HepG2 (cell line): ENCODE results near the gene CPNE1. TPM values are rescaled to one million over a fixed set of nuclear protein-coding genes. Genes with fewer than 3 reads are reported as not detected.
A peak's percentile ranks its signal among the peaks of the same experiment; 100 is the strongest.

ENCODE experiments used
- AGO2 ChIP-seq: fragments of 200-400 bp; formaldehyde crosslinking; optimal IDR thresholded peaks from 2 replicates; pipeline ENCODE3; 2017; ENCODE audit warnings: mild to moderate bottlenecking, low read depth, low read length, moderate library complexity
- BRD4 ChIP-seq: sonication (generic); formaldehyde crosslinking; IDR thresholded peaks from 2 replicates; pipeline ENCODE4 v1.4.0; 2020; ENCODE audit warnings: missing genetic modification reagents
- GFI1 ChIP-seq: sonication (generic); formaldehyde crosslinking; IDR thresholded peaks from 2 replicates; pipeline ENCODE4 v1.5.0; 2020; ENCODE audit warnings: missing genetic modification reagents, mild to moderate bottlenecking, borderline replicate concordance
- GZF1 ChIP-seq: sonication (generic); formaldehyde crosslinking; IDR thresholded peaks from 2 replicates; pipeline ENCODE4 v1.5.1; 2020; ENCODE audit warnings: mild to moderate bottlenecking, missing genetic modification reagents
- HDAC1 ChIP-seq: sonication (generic); formaldehyde crosslinking; IDR thresholded peaks from 2 replicates; pipeline ENCODE4 v1.5.1; 2020; ENCODE audit warnings: mild to moderate bottlenecking, missing genetic modification reagents
- JUN ChIP-seq: sonication (generic); formaldehyde crosslinking; IDR thresholded peaks from 2 replicates; pipeline ENCODE4 v1.4.0; 2020; ENCODE audit warnings: mild to moderate bottlenecking, missing genetic modification reagents
- MED1 ChIP-seq: sonication (generic); formaldehyde crosslinking; IDR thresholded peaks from 2 replicates; pipeline ENCODE4 v1.4.0; 2020; ENCODE audit warnings: missing genetic modification reagents
- MIER3 ChIP-seq: IDR thresholded peaks from 2 replicates; pipeline ENCODE4 v1.6.1; 2016; ENCODE audit warnings: missing compliant biosample characterization, borderline replicate concordance
- MTA1 ChIP-seq: sonication (generic); formaldehyde crosslinking; IDR thresholded peaks from 2 replicates; pipeline ENCODE4 v1.4.0; 2020; ENCODE audit warnings: missing genetic modification reagents, mild to moderate bottlenecking, borderline replicate concordance
- NFE2 ChIP-seq: sonication (generic); formaldehyde crosslinking; IDR thresholded peaks from 2 replicates; pipeline ENCODE4 v1.4.0; 2020; ENCODE audit warnings: missing genetic modification reagents
- NR2F6 ChIP-seq, 2 experiments: IDR thresholded peaks; 2 replicates each; pipeline ENCODE4 v1.6.1; 2016; ENCODE audit warnings: antibody characterized with exemption in 1 of 2, mild to moderate bottlenecking in 1 of 2
- POLR2G ChIP-seq: fragments of 200-400 bp; formaldehyde crosslinking; IDR thresholded peaks from 2 replicates; pipeline ENCODE4 v1.6.1; 2018; ENCODE audit warnings: mild to moderate bottlenecking, low read depth, low read length, moderate library complexity
- ZNF770 ChIP-seq: sonication (generic); formaldehyde crosslinking; IDR thresholded peaks from 2 replicates; pipeline ENCODE4 v1.5.0; 2020; ENCODE audit warnings: mild to moderate bottlenecking, missing genetic modification reagents
- polyA plus RNA-seq, 8 experiments: library from polyadenylated mRNA; depleted of rRNA in 3 of 8; stranded (reverse) in 7 of 8; unstranded in 1 of 8; fragments of >200 nt; fragmentation: Illumina TruSeq in 4 of 8; extraction: Trizol in 4 of 8; gene quantifications; 2 replicates each; pipeline versions ENCODE4 v1.2.1 to v1.2.3, GENCODE V29; 2011 to 2016; ENCODE audit warnings: low read depth in 4 of 8, missing spikeins in 1 of 8, mixed read lengths in 1 of 8; ENCODE audit not compliant: insufficient read depth in 1 of 8
- total RNA-seq, 5 experiments: library from RNA; depleted of rRNA; stranded (reverse); fragments of >200 nt; fragmentation: Illumina TruSeq; extraction: Trizol; gene quantifications; 2 replicates each; pipeline ENCODE4 v1.2.3, GENCODE V29; 2016; ENCODE audit warnings: low read depth in 1 of 5
- TF ChIP-seq, protein P1 (sequence below): sonication (generic); formaldehyde crosslinking; conservative IDR thresholded peaks from 2 replicates; pipeline ENCODE4 v1.4.0; 2020; ENCODE audit warnings: mild to moderate bottlenecking, missing genetic modification reagents, moderate library complexity
- TF ChIP-seq, protein P2 (sequence below): sonication (generic); formaldehyde crosslinking; IDR thresholded peaks from 2 replicates; pipeline ENCODE4 v1.8.0; 2022; ENCODE audit warnings: missing genetic modification reagents, mild to moderate bottlenecking, borderline replicate concordance
- TF ChIP-seq, protein P3 (sequence below): sonication (generic); formaldehyde crosslinking; IDR thresholded peaks from 2 replicates; pipeline ENCODE4 v1.4.0; 2020; ENCODE audit warnings: low read depth, mild to moderate bottlenecking, missing genetic modification reagents
- TF ChIP-seq, protein P4 (sequence below): sonication (generic); formaldehyde crosslinking; IDR thresholded peaks from 2 replicates; pipeline ENCODE4 v1.9.0; 2021; ENCODE audit warnings: missing genetic modification reagents, borderline replicate concordance

CPNE1 gene
- total and polyA plus RNA-seq, 2 of the 13 experiments (the other 11 are each of a cell fraction or from before 2014, with no cell fraction given), result 408 to 431 TPM

- TF ChIP-seq, protein P1, sequence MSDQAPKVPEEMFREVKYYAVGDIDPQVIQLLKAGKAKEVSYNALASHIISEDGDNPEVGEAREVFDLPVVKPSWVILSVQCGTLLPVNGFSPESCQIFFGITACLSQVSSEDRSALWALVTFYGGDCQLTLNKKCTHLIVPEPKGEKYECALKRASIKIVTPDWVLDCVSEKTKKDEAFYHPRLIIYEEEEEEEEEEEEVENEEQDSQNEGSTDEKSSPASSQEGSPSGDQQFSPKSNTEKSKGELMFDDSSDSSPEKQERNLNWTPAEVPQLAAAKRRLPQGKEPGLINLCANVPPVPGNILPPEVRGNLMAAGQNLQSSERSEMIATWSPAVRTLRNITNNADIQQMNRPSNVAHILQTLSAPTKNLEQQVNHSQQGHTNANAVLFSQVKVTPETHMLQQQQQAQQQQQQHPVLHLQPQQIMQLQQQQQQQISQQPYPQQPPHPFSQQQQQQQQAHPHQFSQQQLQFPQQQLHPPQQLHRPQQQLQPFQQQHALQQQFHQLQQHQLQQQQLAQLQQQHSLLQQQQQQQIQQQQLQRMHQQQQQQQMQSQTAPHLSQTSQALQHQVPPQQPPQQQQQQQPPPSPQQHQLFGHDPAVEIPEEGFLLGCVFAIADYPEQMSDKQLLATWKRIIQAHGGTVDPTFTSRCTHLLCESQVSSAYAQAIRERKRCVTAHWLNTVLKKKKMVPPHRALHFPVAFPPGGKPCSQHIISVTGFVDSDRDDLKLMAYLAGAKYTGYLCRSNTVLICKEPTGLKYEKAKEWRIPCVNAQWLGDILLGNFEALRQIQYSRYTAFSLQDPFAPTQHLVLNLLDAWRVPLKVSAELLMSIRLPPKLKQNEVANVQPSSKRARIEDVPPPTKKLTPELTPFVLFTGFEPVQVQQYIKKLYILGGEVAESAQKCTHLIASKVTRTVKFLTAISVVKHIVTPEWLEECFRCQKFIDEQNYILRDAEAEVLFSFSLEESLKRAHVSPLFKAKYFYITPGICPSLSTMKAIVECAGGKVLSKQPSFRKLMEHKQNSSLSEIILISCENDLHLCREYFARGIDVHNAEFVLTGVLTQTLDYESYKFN (CRISPR knock-in tag), result peak; percentile 90
- peak; percentile 91 for TF ChIP-seq MED1 (CRISPR knock-in tag)
- 0 out of 2 replicates have a peak, but pooled peaks have one; percentile 52 for TF ChIP-seq GZF1
- peak; percentile 42 for TF ChIP-seq AGO2
- peak; percentile 60 for TF ChIP-seq POLR2G
- no peak for TF ChIP-seq JUN (CRISPR knock-in tag)
- TF ChIP-seq BRD4, result no peak
- TF ChIP-seq GFI1 (CRISPR knock-in tag), result no peak; the same call in 1 of the 2 replicates
- TF ChIP-seq, protein P2, sequence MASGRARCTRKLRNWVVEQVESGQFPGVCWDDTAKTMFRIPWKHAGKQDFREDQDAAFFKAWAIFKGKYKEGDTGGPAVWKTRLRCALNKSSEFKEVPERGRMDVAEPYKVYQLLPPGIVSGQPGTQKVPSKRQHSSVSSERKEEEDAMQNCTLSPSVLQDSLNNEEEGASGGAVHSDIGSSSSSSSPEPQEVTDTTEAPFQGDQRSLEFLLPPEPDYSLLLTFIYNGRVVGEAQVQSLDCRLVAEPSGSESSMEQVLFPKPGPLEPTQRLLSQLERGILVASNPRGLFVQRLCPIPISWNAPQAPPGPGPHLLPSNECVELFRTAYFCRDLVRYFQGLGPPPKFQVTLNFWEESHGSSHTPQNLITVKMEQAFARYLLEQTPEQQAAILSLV (CRISPR knock-in tag), result no peak; the same call in 1 of the 2 replicates
- TF ChIP-seq HDAC1, result peak; percentile 72; the same call in 1 of the 2 replicates
- 0 out of 2 replicates have a peak, but pooled peaks have one; percentile 9 for TF ChIP-seq NFE2 (CRISPR knock-in tag)
- peak; percentile 74 for TF ChIP-seq NR2F6 (IDR thresholded peaks at IDR 0.05)
- TF ChIP-seq NR2F6 (CRISPR knock-in tag; IDR thresholded peaks at IDR 0.05), result peak; percentile 77; the same call in 1 of the 2 replicates
- TF ChIP-seq, protein P3, sequence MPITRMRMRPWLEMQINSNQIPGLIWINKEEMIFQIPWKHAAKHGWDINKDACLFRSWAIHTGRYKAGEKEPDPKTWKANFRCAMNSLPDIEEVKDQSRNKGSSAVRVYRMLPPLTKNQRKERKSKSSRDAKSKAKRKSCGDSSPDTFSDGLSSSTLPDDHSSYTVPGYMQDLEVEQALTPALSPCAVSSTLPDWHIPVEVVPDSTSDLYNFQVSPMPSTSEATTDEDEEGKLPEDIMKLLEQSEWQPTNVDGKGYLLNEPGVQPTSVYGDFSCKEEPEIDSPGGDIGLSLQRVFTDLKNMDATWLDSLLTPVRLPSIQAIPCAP (CRISPR knock-in tag), result 0 out of 2 replicates have a peak, but pooled peaks have one; percentile 42
- TF ChIP-seq MIER3 (CRISPR knock-in tag), result peak; percentile 62; the same call in 1 of the 2 replicates
- no peak; the same call in 1 of the 2 replicates for TF ChIP-seq MTA1
- TF ChIP-seq, protein P4, sequence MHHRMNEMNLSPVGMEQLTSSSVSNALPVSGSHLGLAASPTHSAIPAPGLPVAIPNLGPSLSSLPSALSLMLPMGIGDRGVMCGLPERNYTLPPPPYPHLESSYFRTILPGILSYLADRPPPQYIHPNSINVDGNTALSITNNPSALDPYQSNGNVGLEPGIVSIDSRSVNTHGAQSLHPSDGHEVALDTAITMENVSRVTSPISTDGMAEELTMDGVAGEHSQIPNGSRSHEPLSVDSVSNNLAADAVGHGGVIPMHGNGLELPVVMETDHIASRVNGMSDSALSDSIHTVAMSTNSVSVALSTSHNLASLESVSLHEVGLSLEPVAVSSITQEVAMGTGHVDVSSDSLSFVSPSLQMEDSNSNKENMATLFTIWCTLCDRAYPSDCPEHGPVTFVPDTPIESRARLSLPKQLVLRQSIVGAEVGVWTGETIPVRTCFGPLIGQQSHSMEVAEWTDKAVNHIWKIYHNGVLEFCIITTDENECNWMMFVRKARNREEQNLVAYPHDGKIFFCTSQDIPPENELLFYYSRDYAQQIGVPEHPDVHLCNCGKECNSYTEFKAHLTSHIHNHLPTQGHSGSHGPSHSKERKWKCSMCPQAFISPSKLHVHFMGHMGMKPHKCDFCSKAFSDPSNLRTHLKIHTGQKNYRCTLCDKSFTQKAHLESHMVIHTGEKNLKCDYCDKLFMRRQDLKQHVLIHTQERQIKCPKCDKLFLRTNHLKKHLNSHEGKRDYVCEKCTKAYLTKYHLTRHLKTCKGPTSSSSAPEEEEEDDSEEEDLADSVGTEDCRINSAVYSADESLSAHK (CRISPR knock-in tag), result 0 out of 2 replicates have a peak, but pooled peaks have one; percentile 38
- TF ChIP-seq ZNF770 (CRISPR knock-in tag), result peak; percentile 82
These were observed 47.1 kb downstream of the CPNE1 start (continued) for GRCh38 chr20:35617397-35618262.
